Gastroesophageal sphincter (tissue), 3 donors: Measurements from ENCODE around the gene THOC5.

Experiments used
- CTCF ChIP-seq, 4 experiments: fragments of 200-600 bp in 2 of 4; fragments of 450-650 bp in 2 of 4; sonication (generic) in 1 of 4; IDR thresholded peaks; one replicate each; pipeline ENCODE4 v1.5.1; 2017 to 2019; ENCODE audit warnings: antibody characterized with exemption in 4 of 4, mild to moderate bottlenecking in 2 of 4, moderate library complexity in 2 of 4
- EP300 ChIP-seq: sonication (generic); formaldehyde crosslinking; IDR thresholded peaks from one replicate; pipeline ENCODE4 v1.6.1; 2017; ENCODE audit warnings: antibody characterized with exemption, mild to moderate bottlenecking
- POLR2A ChIP-seq, 2 donors: fragments of 450-650 bp; IDR thresholded peaks; one replicate each; pipeline ENCODE4 v1.6.1; 2017; ENCODE audit warnings: antibody characterized with exemption in 2 of 2, mild to moderate bottlenecking in 2 of 2, moderate library complexity in 1 of 2
- POLR2AphosphoS5 ChIP-seq: sonication (generic); formaldehyde crosslinking; IDR thresholded peaks from one replicate; pipeline ENCODE4 v1.6.1; 2017; ENCODE audit warnings: antibody characterized with exemption

- no peak for TF ChIP-seq CTCF (IDR thresholded peaks at IDR 0.05)
- TF ChIP-seq POLR2A (IDR thresholded peaks at IDR 0.05): no peak
- no peak for TF ChIP-seq EP300
- no peak for TF ChIP-seq POLR2AphosphoS5
Measured at GRCh38 chr22:29483254-29483653, 70.3 kb downstream of the THOC5 start.
